ENCODE data around the gene EPC1.
A peak's percentile ranks its signal among the peaks of the same experiment; 100 is the strongest.
"Not testable (repeated sequence)": the region's sequence is repeated elsewhere in the genome, so short reads cannot be mapped to it uniquely, and the experiment has no call there.

The EPC1 gene

GRCh38 chr10:32346551-32347362 lies at the start of gene EPC1:
TSS of gene EPC1 (minus strand) at chr10:32347158. CDS start at chr10:32346915, 243 bp downstream.
- no peak for TF ChIP-seq CTCF (conservative IDR thresholded peaks at IDR 0.05; ENCODE audit: low read length)
- peak; percentile 88 for DNase-seq (ENCODE audit: low read depth)
- H3K4me3 ChIP-seq (ENCODE audit: low read length), result peak within 1 kb of the TSS; percentile 94

- no peak for TF ChIP-seq CTCF (conservative IDR thresholded peaks at IDR 0.05; ENCODE audit: low read length)
- DNase-seq (ENCODE audit: low read depth), result no peak
- H3K4me3 ChIP-seq (ENCODE audit: low read length), result no peak overlapping the region
Observed at GRCh38 chr10:32393911-32394310, 47.0 kb upstream of the EPC1 start.

GRCh38 chr10:32392284-32392683 lies 45.3 kb upstream of the EPC1 start:
- DNase-seq (ENCODE audit: low read depth); H3K4me3 ChIP-seq (ENCODE audit: low read length): not testable (repeated sequence)

GRCh38 chr10:32390193-32390592 lies 43.2 kb upstream of the EPC1 start:
- TF ChIP-seq CTCF (conservative IDR thresholded peaks at IDR 0.05; ENCODE audit: low read length), result no peak
- DNase-seq (ENCODE audit: low read depth), result no peak
- no peak overlapping the region for H3K4me3 ChIP-seq (ENCODE audit: low read length)

GRCh38 chr10:32388258-32389027 lies 41.5 kb upstream of the EPC1 start:
- TF ChIP-seq CTCF (conservative IDR thresholded peaks at IDR 0.05; ENCODE audit: low read length), result no peak
- no peak for DNase-seq (ENCODE audit: low read depth)
- no peak overlapping the region for H3K4me3 ChIP-seq (ENCODE audit: low read length)

GRCh38 chr10:32386623-32387260 lies 39.8 kb upstream of the EPC1 start:
- H3K4me3 ChIP-seq (ENCODE audit: low read length), result no peak overlapping the region
- no peak for TF ChIP-seq CTCF (conservative IDR thresholded peaks at IDR 0.05; ENCODE audit: low read length)
- DNase-seq (ENCODE audit: low read depth), result no peak

- no peak for TF ChIP-seq CTCF (conservative IDR thresholded peaks at IDR 0.05; ENCODE audit: low read length)
- no peak overlapping the region for H3K4me3 ChIP-seq (ENCODE audit: low read length)
- no peak for DNase-seq (ENCODE audit: low read depth)
Observed at GRCh38 chr10:32384171-32384570, 37.2 kb upstream of the EPC1 start.

Measured in AG10803 (cell line).